Right ventricle myocardium superior (tissue), 1 donor: Measurements from ENCODE around the gene PLAAT1. TPM values are rescaled to one million over a fixed set of nuclear protein-coding genes. Genes with fewer than 3 reads are reported as not detected.

Source experiments
- total RNA-seq: library from RNA; stranded (reverse); fragmentation: NEBNext Ultra II Directional; extraction: Animal tissue kit (Norgen Biotek cat#: 25700); gene quantifications from one replicate; pipeline ENCODE4 v1.2.1, GENCODE V29; 2021
- donor health status: DM: no; HTN: yes; CAD: no; lungs with severe emphysema.

The PLAAT1 gene
- total RNA-seq, 1 donor from 2014 or later = 4.5 TPM

Other genes with a start within 250 kb of the PLAAT1 start
- not detected for gene ATP13A5, start 137.5 kb downstream of the PLAAT1 start, total RNA-seq